Left forelimb (tissue), 1 donor: ENCODE results near the gene KDM8.

Source experiments
- DNase-seq: peaks from one replicate; pipeline ENCODE4 v3.0.0-alpha.2; 2018; ENCODE audit warnings: low spot score

KDM8 gene

GRCh38 chr16:27215660-27216059, 12.3 kb downstream of the KDM8 start:
- DNase-seq, result no peak

GRCh38 chr16:27216297-27216885, 13.1 kb downstream of the KDM8 start:
- no peak for DNase-seq

DNA sequence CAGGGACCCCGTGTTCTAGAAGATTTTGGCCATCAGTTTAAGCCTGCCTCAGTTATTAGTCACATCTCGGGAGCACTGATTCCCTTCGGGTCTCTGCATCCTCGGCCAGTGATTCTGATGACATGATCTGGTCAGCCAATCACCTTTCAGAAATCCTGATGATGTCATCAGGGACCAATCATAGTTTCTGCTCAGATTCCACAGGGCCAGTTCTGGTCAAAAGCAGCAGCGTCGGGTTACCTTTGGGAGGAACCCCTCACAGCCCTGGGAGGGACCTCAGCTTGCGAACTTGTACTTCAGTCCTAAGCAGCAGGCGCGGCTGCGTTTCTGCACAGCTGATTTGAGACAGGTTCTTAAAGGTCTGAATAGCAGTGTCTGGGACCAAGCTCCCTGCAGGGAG, 13.9 kb downstream of the KDM8 start:
- no peak for DNase-seq

- DNase-seq, result no peak
Observed at GRCh38 chr16:27218756-27219155, 15.4 kb downstream of the KDM8 start.

DNA sequence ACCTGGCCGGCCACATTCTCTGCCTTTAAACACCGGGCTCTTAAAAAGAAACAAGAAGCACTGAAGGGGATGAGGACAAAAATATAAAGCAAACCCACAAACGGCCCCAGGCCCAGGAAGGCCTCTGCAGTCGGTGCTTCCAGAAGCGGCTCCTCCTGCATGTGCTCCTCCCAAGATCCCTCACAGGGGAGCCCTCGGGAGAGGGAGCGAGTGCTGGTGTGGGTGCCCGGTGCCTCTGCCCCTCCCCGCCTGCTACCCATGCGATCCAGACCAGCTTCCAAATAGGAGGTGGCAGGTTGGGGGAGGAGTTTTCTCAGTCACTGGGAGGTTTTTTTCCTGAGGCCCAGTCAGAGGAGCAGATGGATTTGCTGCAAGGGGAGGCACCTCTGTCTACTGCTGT, 15.8 kb downstream of the KDM8 start:
- DNase-seq, result no peak

DNA sequence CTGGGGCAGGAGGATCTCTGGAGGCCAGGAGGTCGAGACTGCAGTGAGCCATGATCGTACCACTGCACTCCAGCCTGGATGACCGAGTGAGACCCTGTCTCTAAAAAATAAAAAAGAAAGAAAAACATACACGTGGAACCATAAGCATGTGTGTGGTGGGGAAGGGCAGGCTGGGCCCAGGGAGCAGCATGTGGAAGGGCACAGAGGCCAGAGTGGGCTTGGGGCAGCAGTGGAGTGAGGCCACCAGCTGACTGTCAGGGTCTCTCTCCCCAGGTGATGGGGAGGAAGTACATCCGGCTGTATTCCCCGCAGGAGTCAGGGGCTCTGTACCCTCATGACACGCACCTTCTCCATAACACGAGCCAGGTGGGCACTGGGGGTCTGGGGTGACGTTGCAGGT, 16.8 kb downstream of the KDM8 start:
- no peak for DNase-seq

GRCh38 chr16:27220527-27220926, 17.2 kb downstream of the KDM8 start:
- DNase-seq, result no peak

- no peak for DNase-seq
Observed at GRCh38 chr16:27220991-27221390, 17.7 kb downstream of the KDM8 start.

DNA sequence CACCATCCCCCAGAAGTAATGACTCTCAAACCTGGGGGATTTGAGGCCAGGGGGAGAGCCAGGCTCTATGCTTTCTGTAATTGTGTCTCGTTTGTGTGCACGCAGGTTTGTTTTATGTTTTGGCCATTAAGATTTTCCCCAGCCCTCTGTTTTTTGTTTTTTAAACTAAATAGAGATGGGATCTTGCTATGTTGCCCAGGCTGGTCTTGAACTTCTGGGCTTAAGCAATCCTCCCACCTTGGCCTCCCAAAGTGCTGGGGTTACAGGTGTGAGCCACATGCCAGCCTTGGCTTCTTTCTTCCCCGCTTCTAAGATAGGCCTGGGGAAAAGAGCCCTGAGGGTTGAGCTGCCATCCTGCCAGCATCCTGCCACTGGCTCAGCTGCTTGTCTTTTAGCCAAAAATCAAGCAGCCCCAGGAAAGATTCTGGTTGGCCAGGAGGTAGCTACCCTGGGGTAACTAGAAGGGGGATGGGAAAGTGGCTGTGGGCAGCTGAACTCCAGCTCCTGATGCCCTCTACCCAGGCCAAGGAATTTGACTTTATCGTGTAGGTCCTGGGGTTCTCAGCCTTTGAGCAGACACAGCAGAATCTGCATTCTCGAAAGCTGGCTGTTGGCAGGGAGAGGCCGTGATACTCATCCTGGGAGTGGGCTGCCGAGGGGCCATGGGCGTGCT, 18.4 kb downstream of the KDM8 start:
- no peak for DNase-seq

DNA sequence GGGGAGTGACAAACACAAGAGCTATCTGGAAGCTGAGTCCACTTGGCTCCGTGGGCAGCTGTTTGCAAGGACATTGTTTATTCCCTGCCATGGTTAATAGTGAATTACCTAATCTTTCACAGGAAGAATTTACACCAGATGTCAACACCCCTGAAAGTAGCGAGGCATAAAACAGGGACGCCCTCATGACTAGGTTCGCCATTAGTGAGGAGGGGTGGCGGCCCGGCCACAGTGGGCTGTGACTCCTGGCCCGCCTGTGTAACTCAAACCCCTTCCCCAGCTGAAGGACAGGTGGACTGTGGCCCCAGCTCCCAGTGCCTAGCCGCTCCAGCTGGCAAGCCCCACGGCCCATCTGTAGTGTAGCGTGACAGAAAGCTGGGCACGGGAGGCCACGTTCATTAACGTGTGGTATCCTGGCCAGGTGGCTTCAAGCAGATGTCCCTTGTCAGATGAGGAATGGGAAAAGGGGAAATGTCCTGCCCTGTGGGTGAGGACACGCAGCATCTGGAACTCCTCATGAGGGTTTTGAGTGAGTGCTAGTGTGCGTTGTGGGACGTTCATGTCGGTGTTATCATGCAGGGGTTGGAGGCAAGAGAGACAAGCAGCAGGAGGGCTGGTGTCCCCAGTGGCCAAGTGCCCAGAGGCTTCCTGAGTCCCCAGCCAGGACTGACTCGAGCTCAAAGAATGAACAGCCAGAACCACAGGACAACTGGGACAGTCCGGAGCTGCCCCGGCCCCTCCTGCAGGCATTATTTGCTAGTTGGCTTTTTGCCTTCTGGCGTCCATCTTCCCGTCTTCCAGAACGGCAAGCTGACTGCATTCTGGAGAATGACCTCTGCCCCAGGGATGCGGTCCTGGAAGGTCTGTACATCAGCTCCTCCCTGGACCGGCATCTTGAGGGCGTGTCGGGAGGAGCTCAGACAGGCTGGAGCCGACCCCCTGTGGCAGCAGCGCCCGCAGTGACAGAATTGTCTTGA, 19.2 kb downstream of the KDM8 start:
- no peak for DNase-seq

DNA sequence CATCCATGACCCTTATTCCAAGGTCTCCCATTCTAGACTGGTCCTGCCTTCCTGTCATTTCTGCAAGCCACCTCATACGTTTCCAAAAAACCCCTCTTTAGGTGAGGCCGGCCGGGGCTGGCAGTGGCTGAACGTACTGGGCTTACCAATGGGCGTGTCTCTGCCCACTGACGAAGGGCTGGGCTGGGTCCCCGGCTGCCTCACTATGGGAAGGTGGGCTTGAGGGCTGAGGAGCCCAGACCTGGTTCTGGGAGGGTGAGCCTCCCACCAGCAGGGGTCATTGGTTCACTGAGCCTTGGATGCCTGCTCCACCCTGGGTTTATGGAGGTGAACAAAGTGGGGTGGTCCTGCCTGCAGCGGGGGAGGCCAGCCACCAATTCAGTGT, 19.9 kb downstream of the KDM8 start:
- DNase-seq, result no peak

- DNase-seq, result no peak
Observed at GRCh38 chr16:27223701-27224100, 20.4 kb downstream of the KDM8 start.

DNA sequence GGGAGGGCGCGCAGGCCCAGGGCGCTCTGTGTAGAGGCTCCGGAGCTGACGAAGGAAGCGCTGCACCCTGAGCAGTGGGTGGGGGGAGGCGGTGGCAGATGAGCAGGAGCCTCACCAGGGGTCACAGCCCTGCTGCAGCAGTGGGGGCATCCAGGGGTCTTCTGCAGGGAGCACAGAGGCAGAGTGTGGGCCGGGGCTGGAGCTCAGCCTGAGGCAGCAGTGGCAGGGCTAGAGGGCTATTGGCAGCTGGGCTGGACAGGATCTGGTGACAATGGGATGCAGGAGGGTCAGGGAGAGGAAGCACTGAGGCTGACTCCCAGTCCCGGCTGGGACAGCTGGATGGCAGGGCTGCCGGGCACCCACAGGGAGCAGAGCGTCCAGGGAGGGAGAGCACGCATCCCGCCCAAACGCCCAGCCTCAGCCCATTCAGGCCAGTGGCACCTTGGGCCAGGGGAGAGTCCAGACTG, 21.0 kb downstream of the KDM8 start:
- DNase-seq, result no peak

DNA sequence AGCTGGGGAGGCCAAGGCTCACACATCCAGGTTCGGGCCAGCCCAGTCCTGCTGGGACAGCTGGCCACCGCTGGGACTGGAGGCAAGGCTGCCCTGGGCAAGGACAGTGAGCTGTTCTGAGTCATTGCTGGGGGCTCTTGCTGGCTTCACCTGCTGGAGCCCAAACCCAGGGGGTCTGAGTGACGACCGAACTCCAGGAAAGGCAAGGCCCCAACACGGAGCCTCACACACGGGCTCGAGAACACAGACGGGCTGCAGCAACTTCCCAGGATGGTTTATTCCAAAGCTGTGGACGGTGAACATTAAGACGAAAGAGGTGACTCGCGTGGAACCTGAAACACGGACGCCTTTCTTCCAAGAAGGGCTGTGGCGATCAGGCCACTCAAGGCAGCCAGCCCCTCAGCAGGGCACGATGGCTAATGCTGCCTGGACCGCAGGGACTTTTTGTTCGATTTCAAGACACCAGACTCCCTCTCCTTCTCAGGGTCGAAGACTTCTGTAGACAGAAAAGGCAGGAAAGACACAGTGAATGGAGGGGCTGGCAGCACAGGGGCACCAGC, 21.5 kb downstream of the KDM8 start:
- no peak for DNase-seq

GRCh38 chr16:27225536-27226360, 22.4 kb downstream of the KDM8 start:
- no peak for DNase-seq

- DNase-seq, result no peak
Observed at GRCh38 chr16:27226476-27226875, 23.1 kb downstream of the KDM8 start.

GRCh38 chr16:27226976-27227705, 23.8 kb downstream of the KDM8 start:
- DNase-seq, result no peak

GRCh38 chr16:27228045-27228444, 24.7 kb downstream of the KDM8 start:
- no peak for DNase-seq

DNA sequence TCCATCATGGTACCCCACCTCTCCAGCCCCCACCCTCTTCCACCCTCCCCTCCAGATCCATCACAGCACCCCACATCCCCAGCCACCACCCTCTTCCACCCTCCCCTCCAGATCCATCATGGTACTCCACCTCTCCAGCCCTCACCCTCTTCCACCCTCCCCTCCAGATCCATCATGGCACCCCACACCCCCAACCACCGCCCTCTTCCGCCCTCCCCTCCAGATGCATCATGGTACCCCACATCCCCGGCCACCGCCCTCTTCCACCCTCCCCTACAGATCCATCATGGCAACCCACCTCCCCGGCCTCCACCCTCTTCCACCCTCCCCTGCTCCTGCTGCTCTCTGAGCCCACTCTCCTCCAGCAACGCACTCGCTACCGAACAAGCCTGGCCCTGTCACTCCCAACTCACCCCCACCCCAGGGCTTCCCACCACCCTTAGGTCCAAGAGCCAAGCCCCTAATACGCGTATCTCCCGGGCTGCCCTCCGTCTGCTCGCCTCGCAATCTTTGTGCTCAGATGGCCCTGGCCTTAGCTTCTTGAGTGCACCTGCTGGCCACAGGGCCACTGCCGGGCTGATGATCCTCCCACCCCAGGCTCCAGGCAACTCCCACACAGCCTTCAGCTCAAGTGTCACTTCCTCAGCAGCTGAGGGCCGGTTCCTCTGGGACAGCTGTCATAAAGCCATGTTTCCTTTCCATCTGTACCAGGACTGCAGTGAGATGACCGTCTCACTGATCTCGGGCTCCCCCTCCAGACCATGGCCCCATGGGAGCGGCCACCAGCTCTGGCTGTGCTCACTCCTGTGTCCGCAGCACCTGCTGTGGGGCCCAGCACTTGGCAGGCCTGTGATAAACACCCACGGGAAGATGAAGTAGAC, 25.5 kb downstream of the KDM8 start:
- no peak for DNase-seq

GRCh38 chr16:27229891-27230470, 26.7 kb downstream of the KDM8 start:
- DNase-seq, result no peak
